Activated CD4-positive, alpha-beta memory T cell treated with anti-CD3 and anti-CD28 coated beads for 36 hours (primary cell): ENCODE data around the gene MLH3. TPM values are rescaled to one million over a fixed set of nuclear protein-coding genes. Genes with fewer than 3 reads are reported as not detected.
A peak's percentile ranks its signal among the peaks of the same experiment; 100 is the strongest.

Experiments used
- CTCF ChIA-PET: fragments of 350-600 bp; sonication (Branson Sonifier 250); formaldehyde crosslinking; loops from one replicate; lab custom pipeline; 2021; ENCODE audit warnings: antibody characterized with exemption, inconsistent platforms; lab: Charles Lee
- POLR2A ChIA-PET: fragments of 350-600 bp; sonication (Branson Sonifier 250); formaldehyde crosslinking; loops from one replicate; lab custom pipeline; 2021; ENCODE audit warnings: antibody characterized with exemption; lab: Charles Lee
- DNase-seq: peaks from one replicate; pipeline ENCODE4 v3.0.0-alpha.2; 2020
- H3K27ac Mint-ChIP-seq: one replicate; pipeline ENCODE4 v1.8.0; 2021; ENCODE audit warnings: mixed read lengths
- H3K27me3 Mint-ChIP-seq: one replicate; pipeline ENCODE4 v1.8.0; 2021; ENCODE audit warnings: mixed read lengths
- H3K36me3 Mint-ChIP-seq: one replicate; pipeline ENCODE4 v1.8.0; 2021; ENCODE audit warnings: mixed read lengths
- H3K4me1 Mint-ChIP-seq: one replicate; pipeline ENCODE4 v1.8.0; 2021; ENCODE audit warnings: low read depth, mixed read lengths
- H3K4me3 Mint-ChIP-seq: one replicate; pipeline ENCODE4 v1.8.0; 2021; ENCODE audit warnings: mild to moderate bottlenecking, mixed read lengths
- H3K9me3 Mint-ChIP-seq: one replicate; pipeline ENCODE4 v1.8.0; 2021; ENCODE audit warnings: mixed read lengths
- intact Hi-C: fragments of 100-400 bp; cut with micrococcal nuclease; formaldehyde crosslinking; loops from one replicate; pipeline ENCODE4 v1.15.1; 2023
- total RNA-seq, 2 experiments: library from RNA; stranded (reverse); gene quantifications; one replicate each; pipeline ENCODE4 v1.2.3, GENCODE V29; 2021

Gene MLH3
- total RNA-seq, 2 experiments from 2014 or later: 19.7 to 21.2 TPM

GRCh38 chr14:75025876-75026275 lies 25.4 kb downstream of the MLH3 start:
- CTCF ChIA-PET: interaction anchor here (1.3 kb wide), 1 partner anchor 14 kb away, joined by 3 read pairs; no protein-coding TSS in a partner anchor
- H3K4me3 Mint-ChIP-seq: no peak overlapping the region
- POLR2A ChIA-PET: no interaction called here

GRCh38 chr14:75025082-75025481 lies 26.2 kb downstream of the MLH3 start:
- peaks cover 23% of the 10 kb centered on the region for H3K36me3 Mint-ChIP-seq
- ChIA-PET POLR2A (no interaction called here), CTCF (interaction anchor here (1.3 kb wide), 1 partner anchor 14 kb away, joined by 3 read pairs; no protein-coding TSS in a partner anchor)
- DNase-seq: no peak
- H3K27me3 Mint-ChIP-seq: no peaks in the 10 kb centered on the region
- H3K9me3 Mint-ChIP-seq: no peaks in the 10 kb centered on the region
- intact Hi-C loops: no loop called here
- H3K4me1 Mint-ChIP-seq: no peaks in the 10 kb centered on the region
- H3K27ac Mint-ChIP-seq: no peak overlapping the region
- no peak overlapping the region for H3K4me3 Mint-ChIP-seq

More at GRCh38 chr14:75025876-75026275, 25.4 kb downstream of the MLH3 start:
- H3K27me3 Mint-ChIP-seq: no peaks in the 10 kb centered on the region
- no peak for DNase-seq
- H3K4me1 Mint-ChIP-seq: no peaks in the 10 kb centered on the region
- intact Hi-C loops: no loop called here
- no peaks in the 10 kb centered on the region for H3K9me3 Mint-ChIP-seq
- peaks cover 29% of the 10 kb centered on the region for H3K36me3 Mint-ChIP-seq
- no peak overlapping the region for H3K27ac Mint-ChIP-seq

GRCh38 chr14:75023108-75023507 lies 28.2 kb downstream of the MLH3 start:
- Mint-ChIP-seq H3K4me1 (no peaks in the 10 kb centered on the region), H3K27ac (no peak overlapping the region), H3K27me3 (no peaks in the 10 kb centered on the region), H3K36me3 (peaks cover 21% of the 10 kb centered on the region), H3K4me3 (no peak overlapping the region), H3K9me3 (no peaks in the 10 kb centered on the region)
- POLR2A ChIA-PET: no interaction called here
- intact Hi-C loops: no loop called here
- no peak for DNase-seq
- CTCF ChIA-PET: interaction anchor here (0.6 to 1.7 kb wide), 8 partner anchors 10 to 330 kb away, joined by 3 to 7 read pairs (median 4); no protein-coding TSS in a partner anchor

GRCh38 chr14:75022655-75023054 lies 28.6 kb downstream of the MLH3 start:
- intact Hi-C loops: no loop called here
- Mint-ChIP-seq H3K9me3 (no peaks in the 10 kb centered on the region), H3K27me3 (no peaks in the 10 kb centered on the region), H3K4me1 (no peaks in the 10 kb centered on the region), H3K36me3 (peaks cover 20% of the 10 kb centered on the region), H3K4me3 (no peak overlapping the region), H3K27ac (no peak overlapping the region)
- no peak for DNase-seq
- CTCF ChIA-PET: interaction anchor here (0.6 to 1.7 kb wide), 5 partner anchors 23 to 330 kb away, joined by 3 to 7 read pairs (median 4); no protein-coding TSS in a partner anchor
- POLR2A ChIA-PET: no interaction called here

GRCh38 chr14:75018694-75019093 lies 32.6 kb downstream of the MLH3 start:
- ChIA-PET CTCF (interaction anchor here (1.1 kb wide), 1 partner anchor 158 kb away, joined by 3 read pairs; no protein-coding TSS in a partner anchor), POLR2A (no interaction called here)
- intact Hi-C loops: no loop called here
- Mint-ChIP-seq H3K27me3 (no peaks in the 10 kb centered on the region), H3K4me3 (no peak overlapping the region), H3K4me1 (no peaks in the 10 kb centered on the region), H3K9me3 (no peaks in the 10 kb centered on the region), H3K27ac (no peak overlapping the region), H3K36me3 (peaks cover 34% of the 10 kb centered on the region)
- no peak for DNase-seq

- DNase-seq: no peak
- Mint-ChIP-seq H3K4me1 (peaks cover 8% of the 10 kb centered on the region), H3K27me3 (no peaks in the 10 kb centered on the region), H3K36me3 (peaks cover 33% of the 10 kb centered on the region), H3K4me3 (no peak overlapping the region), H3K27ac (no peak overlapping the region), H3K9me3 (no peaks in the 10 kb centered on the region)
- CTCF ChIA-PET: interaction anchor here (0.7 kb wide), 1 partner anchor 156 kb away, joined by 3 read pairs; no protein-coding TSS in a partner anchor
- POLR2A ChIA-PET: no interaction called here
- intact Hi-C loops: no loop called here
Measured at GRCh38 chr14:75016815-75017214, 34.5 kb downstream of the MLH3 start.

- DNase-seq: no peak
- POLR2A ChIA-PET: no interaction called here
- intact Hi-C loops: no loop called here
- H3K9me3 Mint-ChIP-seq: no peaks in the 10 kb centered on the region
- no peak overlapping the region for H3K27ac Mint-ChIP-seq
- no peak overlapping the region for H3K4me3 Mint-ChIP-seq
- CTCF ChIA-PET: no interaction called here
- peaks cover 32% of the 10 kb centered on the region for H3K36me3 Mint-ChIP-seq
- no peaks in the 10 kb centered on the region for H3K27me3 Mint-ChIP-seq
- H3K4me1 Mint-ChIP-seq: peaks cover 20% of the 10 kb centered on the region
Measured at GRCh38 chr14:75015496-75015895, 35.8 kb downstream of the MLH3 start.

- DNase-seq: no peak
- Mint-ChIP-seq H3K4me3 (no peak overlapping the region), H3K9me3 (no peaks in the 10 kb centered on the region), H3K4me1 (peaks cover 26% of the 10 kb centered on the region), H3K27ac (no peak overlapping the region), H3K36me3 (peaks cover 41% of the 10 kb centered on the region), H3K27me3 (no peaks in the 10 kb centered on the region)
- ChIA-PET POLR2A (interaction anchor here (0.6 kb wide), 2 partner anchors 34 to 111 kb away, joined by 4 to 5 read pairs; no protein-coding TSS in a partner anchor), CTCF (interaction anchor here (1.3 kb wide), 1 partner anchor 10 kb away, joined by 3 read pairs; no protein-coding TSS in a partner anchor)
- intact Hi-C loops: no loop called here
Measured at GRCh38 chr14:75013290-75013689, 38.0 kb downstream of the MLH3 start.

- no peaks in the 10 kb centered on the region for H3K27me3 Mint-ChIP-seq
- intact Hi-C loops: loop anchor here (1.0 kb wide), 1 partner anchor 9 kb away; the partner anchor contains the start of gene EIF2B2
- peak; percentile 21 for DNase-seq
- no peaks in the 10 kb centered on the region for H3K9me3 Mint-ChIP-seq
- peak overlapping the region; percentile 69 for H3K27ac Mint-ChIP-seq
- H3K4me3 Mint-ChIP-seq: no peak overlapping the region
- ChIA-PET POLR2A (no interaction called here), CTCF (interaction anchor here (0.6 to 0.9 kb wide), 3 partner anchors 9 to 67 kb away, joined by 3 read pairs; partner anchors contain the start of gene EIF2B2)
- H3K4me1 Mint-ChIP-seq: peaks cover 31% of the 10 kb centered on the region
- H3K36me3 Mint-ChIP-seq: peaks cover 48% of the 10 kb centered on the region
Measured at GRCh38 chr14:75011356-75011994, 39.8 kb downstream of the MLH3 start.

- peak overlapping the region; percentile 34 for H3K27ac Mint-ChIP-seq
- CTCF ChIA-PET: no interaction called here
- no peaks in the 10 kb centered on the region for H3K27me3 Mint-ChIP-seq
- peaks cover 53% of the 10 kb centered on the region for H3K36me3 Mint-ChIP-seq
- intact Hi-C loops: loop anchor here (1.0 kb wide), 1 partner anchor 8 kb away; the partner anchor contains the start of gene EIF2B2
- no peak overlapping the region for H3K4me3 Mint-ChIP-seq
- H3K4me1 Mint-ChIP-seq: peaks cover 33% of the 10 kb centered on the region
- H3K9me3 Mint-ChIP-seq: no peaks in the 10 kb centered on the region
- no peak for DNase-seq
- POLR2A ChIA-PET: no interaction called here
Measured at GRCh38 chr14:75010472-75011093, 40.7 kb downstream of the MLH3 start.

GRCh38 chr14:75009176-75009575 lies 42.1 kb downstream of the MLH3 start:
- H3K27ac Mint-ChIP-seq: peak overlapping the region; percentile 18
- H3K9me3 Mint-ChIP-seq: no peaks in the 10 kb centered on the region
- no peak overlapping the region for H3K4me3 Mint-ChIP-seq
- CTCF ChIA-PET: no interaction called here
- DNase-seq: no peak
- POLR2A ChIA-PET: no interaction called here
- H3K27me3 Mint-ChIP-seq: no peaks in the 10 kb centered on the region
- peaks cover 45% of the 10 kb centered on the region for H3K4me1 Mint-ChIP-seq
- intact Hi-C loops: loop anchor here (10.0 kb wide), 1 partner anchor 124 kb away; the partner anchor contains the start of gene DLST
- H3K36me3 Mint-ChIP-seq: peaks cover 60% of the 10 kb centered on the region

GRCh38 chr14:75005357-75005756 lies 45.9 kb downstream of the MLH3 start:
- Mint-ChIP-seq H3K27me3 (no peaks in the 10 kb centered on the region), H3K4me3 (no peak overlapping the region), H3K36me3 (peaks cover 51% of the 10 kb centered on the region), H3K9me3 (peaks cover 4% of the 10 kb centered on the region), H3K4me1 (peaks cover 41% of the 10 kb centered on the region), H3K27ac (no peak overlapping the region)
- DNase-seq: no peak
- CTCF ChIA-PET: no interaction called here
- POLR2A ChIA-PET: no interaction called here
- intact Hi-C loops: loop anchor here (10.0 kb wide), 1 partner anchor 121 kb away; the partner anchor contains the start of gene DLST
